Mucosa of descending colon (tissue), 3 donors: Measurements from ENCODE around the gene SLAIN2. TPM values are rescaled to one million over a fixed set of nuclear protein-coding genes. Genes with fewer than 3 reads are reported as not detected.
A peak's percentile ranks its signal among the peaks of the same experiment; 100 is the strongest.
"Not testable (repeated sequence)": the region's sequence is repeated elsewhere in the genome, so short reads cannot be mapped to it uniquely, and the experiment has no call there.

Experiments used
- ATAC-seq: fragments of 200-7000 bp; cut with Tn5 transposase; one replicate; pipeline ENCODE4 v1.9.1; 2020; ENCODE audit warnings: mild to moderate bottlenecking, moderate library complexity
- DNase-seq, 3 donors: peaks; one replicate each; pipeline ENCODE4 v3.0.0-alpha.2; 2020
- H3K36me3 ChIP-seq: fragments of 200-600 bp; one replicate; pipeline ENCODE4 v1.8.0; 2021; ENCODE audit warnings: low read depth, mild to moderate bottlenecking
- H3K4me1 ChIP-seq: fragments of 200-600 bp; one replicate; pipeline ENCODE4 v1.8.0; 2021; ENCODE audit warnings: low read depth, mild to moderate bottlenecking
- H3K4me3 ChIP-seq: fragments of 200-600 bp; one replicate; pipeline ENCODE4 v1.8.0; 2021; ENCODE audit warnings: mild to moderate bottlenecking
- H3K9me3 ChIP-seq: fragments of 200-600 bp; one replicate; pipeline ENCODE4 v1.8.0; 2021; ENCODE audit warnings: mild to moderate bottlenecking
- CTCF ChIP-seq: fragments of 200-600 bp; IDR thresholded peaks from one replicate; pipeline ENCODE4 v1.8.0; 2022; ENCODE audit warnings: antibody characterized with exemption, mild to moderate bottlenecking
- intact Hi-C, 2 donors: fragments of 100-400 bp; cut with DNase I in 1 of 2; cut with micrococcal nuclease in 1 of 2; formaldehyde crosslinking; loops; one replicate each; pipeline versions ENCODE4 v1.11.0 to v1.11.1; 2022; cut with DNase I, micrococcal nuclease
- total RNA-seq, 3 donors: library from RNA; stranded (reverse); fragmentation: NEBNext Ultra II Directional in 2 of 3; extraction: Animal tissue kit (Norgen Biotek cat#: 25700) in 2 of 3; gene quantifications; one replicate each; pipeline versions ENCODE4 v1.2.1 to v1.2.4, GENCODE V29; 2021 to 2023
- donor health status: DM: no; HTN: no; CAD: no; lungs with moderate emphysema.
- donor health status: DM: no; HTN: no; CAD: no.
- donor health status: DM: no; HTN: yes; CAD: no.

SLAIN2 gene
- total RNA-seq, 3 donors from 2014 or later = 73.5 to 153 (median 90.6) TPM

- no peaks in the 10 kb centered on the region for H3K9me3 ChIP-seq
- H3K36me3 ChIP-seq = no peaks in the 10 kb centered on the region
- intact Hi-C loops = no loop called here
- no peak overlapping the region for H3K4me3 ChIP-seq
- H3K4me1 ChIP-seq = no peaks in the 10 kb centered on the region
- DNase-seq = no peak
- TF ChIP-seq CTCF = no peak
- ATAC-seq = no peak
These were observed 90.1 kb downstream of the SLAIN2 start for GRCh38 chr4:48431401-48431800.

- H3K9me3 ChIP-seq = no peaks in the 10 kb centered on the region
- no peak overlapping the region for H3K4me3 ChIP-seq
- ATAC-seq = no peak
- H3K4me1 ChIP-seq = no peaks in the 10 kb centered on the region
- DNase-seq = no peak
- intact Hi-C loops = no loop called here
- TF ChIP-seq CTCF = no peak
- H3K36me3 ChIP-seq = no peaks in the 10 kb centered on the region
These were observed 90.7 kb downstream of the SLAIN2 start for GRCh38 chr4:48432017-48432416.

- TF ChIP-seq CTCF = no peak
- peak; percentile 57 for ATAC-seq
- H3K9me3 ChIP-seq = no peaks in the 10 kb centered on the region
- no peaks in the 10 kb centered on the region for H3K4me1 ChIP-seq
- intact Hi-C loops = no loop called here
- DNase-seq = no peak
- H3K36me3 ChIP-seq = no peaks in the 10 kb centered on the region
- H3K4me3 ChIP-seq = no peak overlapping the region
These were observed 95.0 kb downstream of the SLAIN2 start for GRCh38 chr4:48436318-48436717.

GRCh38 chr4:48439988-48440387 is 98.7 kb downstream of the SLAIN2 start:
- intact Hi-C loops = no loop called here
- no peaks in the 10 kb centered on the region for H3K36me3 ChIP-seq

GRCh38 chr4:48440914-48441313 is 99.6 kb downstream of the SLAIN2 start:
- DNase-seq, H3K4me1 ChIP-seq, H3K9me3 ChIP-seq, H3K4me3 ChIP-seq, ATAC-seq, H3K36me3 ChIP-seq, intact Hi-C loops: not testable (repeated sequence)

More at GRCh38 chr4:48439988-48440387, 98.7 kb downstream of the SLAIN2 start:
- ATAC-seq = no peak
- H3K4me3 ChIP-seq = no peak overlapping the region
- no peak for DNase-seq
- TF ChIP-seq CTCF = no peak
- H3K9me3 ChIP-seq = no peaks in the 10 kb centered on the region
- no peaks in the 10 kb centered on the region for H3K4me1 ChIP-seq

GRCh38 chr4:48445704-48446103 is 104.4 kb downstream of the SLAIN2 start:
- Histone ChIP-seq H3K4me3 (no peak overlapping the region), H3K4me1 (no peaks in the 10 kb centered on the region), H3K36me3 (no peaks in the 10 kb centered on the region), H3K9me3 (no peaks in the 10 kb centered on the region)
- DNase-seq (no peak), ATAC-seq (no peak)
- TF ChIP-seq CTCF = peak; percentile 33
- intact Hi-C loops = no loop called here
